Keratinocyte (primary cell): ENCODE measurements around the gene MMP21. TPM values are rescaled to one million over a fixed set of nuclear protein-coding genes. Genes with fewer than 3 reads are reported as not detected.

Experiments
- DNase-seq: peaks from one replicate; pipeline ENCODE4 v3.0.0-alpha.2; 2011; ENCODE audit warnings: low read depth, missing footprints, low spot score
- FAIRE-seq: peaks from 2 replicates; lab custom pipeline; 2011; peaks lifted over from hg19 to GRCh38; lab: Jason Lieb, UNC
- H2AFZ ChIP-seq: 2 replicates; pipeline ENCODE4 v1.6.0; 2012; ENCODE audit warnings: low read length, control low read depth, inconsistent platforms; ENCODE audit not compliant: control insufficient read depth
- H3K27ac ChIP-seq: 2 replicates; pipeline ENCODE4 v1.5.1; 2011; ENCODE audit warnings: low read length; ENCODE audit not compliant: control insufficient read depth, insufficient read depth
- H3K27me3 ChIP-seq: 3 replicates; pipeline ENCODE4 v1.6.0; 2011; ENCODE audit warnings: low read length; ENCODE audit not compliant: control insufficient read depth, insufficient read depth; ENCODE audit errors: extremely low read depth
- H3K36me3 ChIP-seq, 2 experiments: 2 replicates in 1 of 2; 3 replicates in 1 of 2; pipeline ENCODE4 v1.5.1; 2011; ENCODE audit warnings: low read length in 2 of 2, mild to moderate bottlenecking in 1 of 2; ENCODE audit not compliant: control insufficient read depth in 2 of 2, insufficient read depth in 2 of 2; ENCODE audit errors: extremely low read depth in 1 of 2
- H3K4me1 ChIP-seq: 3 replicates; pipeline ENCODE4 v1.5.1; 2011; ENCODE audit warnings: low read length; ENCODE audit not compliant: control insufficient read depth, insufficient read depth; ENCODE audit errors: extremely low read depth
- H3K4me2 ChIP-seq: 3 replicates; pipeline ENCODE4 v1.6.0; 2011; ENCODE audit warnings: low read depth, low read length; ENCODE audit not compliant: control insufficient read depth, insufficient read depth; ENCODE audit errors: extremely low read depth
- H3K4me3 ChIP-seq, 3 experiments: fragments of 200-600 bp in 1 of 3; sonication (generic) in 1 of 3; 2 replicates in 2 of 3; 3 replicates in 1 of 3; pipeline ENCODE4 v1.5.1; 2011 to 2016; ENCODE audit warnings: low read length in 3 of 3, mild to moderate bottlenecking in 3 of 3, control low read depth in 2 of 3, inconsistent platforms in 1 of 3, low read depth in 1 of 3, mixed read lengths in 1 of 3, mixed run types in 1 of 3, moderate library complexity in 1 of 3; ENCODE audit not compliant: control insufficient read depth in 2 of 3, insufficient read depth in 2 of 3; ENCODE audit errors: extremely low read depth in 1 of 3
- H3K79me2 ChIP-seq: 2 replicates; pipeline ENCODE4 v1.6.0; 2012; ENCODE audit warnings: low read length; ENCODE audit not compliant: control insufficient read depth, insufficient read depth
- H3K9ac ChIP-seq: 3 replicates; pipeline ENCODE4 v1.6.0; 2011; ENCODE audit warnings: low read length; ENCODE audit not compliant: control insufficient read depth, insufficient read depth; ENCODE audit errors: extremely low read depth
- H3K9me1 ChIP-seq: 3 replicates; pipeline ENCODE4 v1.6.0; 2011; ENCODE audit warnings: low read length; ENCODE audit not compliant: control insufficient read depth, insufficient read depth; ENCODE audit errors: extremely low read depth
- H3K9me3 ChIP-seq: 2 replicates; pipeline ENCODE4 v1.5.1; 2012; ENCODE audit warnings: low read depth, low read length; ENCODE audit not compliant: control insufficient read depth
- H4K20me1 ChIP-seq: 3 replicates; pipeline ENCODE4 v1.6.0; 2011; ENCODE audit warnings: low read length; ENCODE audit not compliant: control insufficient read depth, insufficient read depth; ENCODE audit errors: extremely low read depth
- EZH2 ChIP-seq: IDR thresholded peaks from one replicate; pipeline ENCODE4 v1.6.1; 2012; ENCODE audit warnings: inconsistent platforms, mild to moderate bottlenecking, low read length, moderate library complexity
- dilution Hi-C: fragments of 300-500 bp; cut with MboI; formaldehyde crosslinking; loops from one replicate; pipeline ENCODE4 v1.7.0; 2020; ENCODE audit warnings: low sequenced_read_pairs; ENCODE audit not compliant: extremely low pct_ligation_motif_present
- polyA plus RNA-seq, 5 experiments: library from polyadenylated mRNA; depleted of rRNA in 3 of 5; stranded (reverse) in 3 of 5; stranded (forward) in 1 of 5; unstranded in 1 of 5; fragments of >200 nt; gene quantifications; 1 replicate in 1 of 5; 2 replicates in 3 of 5; 3 replicates in 1 of 5; pipeline versions ENCODE4 v1.2.1 to v1.2.3, GENCODE V29; 2011 to 2012; ENCODE audit warnings: missing spikeins in 2 of 5, low read depth in 1 of 5, low replicate concordance in 1 of 5
- TF ChIP-seq, protein P1 (sequence below), 3 experiments: IDR thresholded peaks in 1 of 3; conservative IDR thresholded peaks in 1 of 3; optimal IDR thresholded peaks in 1 of 3; 2 replicates in 2 of 3; 3 replicates in 1 of 3; pipeline versions ENCODE3 to v1.5.1; 2011; ENCODE audit warnings: low read length in 3 of 3, mild to moderate bottlenecking in 3 of 3, moderate library complexity in 2 of 3, control low read depth in 1 of 3, inconsistent platforms in 1 of 3; ENCODE audit not compliant: insufficient read depth in 2 of 3; ENCODE audit errors: extremely low read depth in 1 of 3

MMP21 gene
- polyA plus RNA-seq, 1 donor (not counting 4 experiments of a cell fraction or from before 2014, with no cell fraction given) = not detected

DNA sequence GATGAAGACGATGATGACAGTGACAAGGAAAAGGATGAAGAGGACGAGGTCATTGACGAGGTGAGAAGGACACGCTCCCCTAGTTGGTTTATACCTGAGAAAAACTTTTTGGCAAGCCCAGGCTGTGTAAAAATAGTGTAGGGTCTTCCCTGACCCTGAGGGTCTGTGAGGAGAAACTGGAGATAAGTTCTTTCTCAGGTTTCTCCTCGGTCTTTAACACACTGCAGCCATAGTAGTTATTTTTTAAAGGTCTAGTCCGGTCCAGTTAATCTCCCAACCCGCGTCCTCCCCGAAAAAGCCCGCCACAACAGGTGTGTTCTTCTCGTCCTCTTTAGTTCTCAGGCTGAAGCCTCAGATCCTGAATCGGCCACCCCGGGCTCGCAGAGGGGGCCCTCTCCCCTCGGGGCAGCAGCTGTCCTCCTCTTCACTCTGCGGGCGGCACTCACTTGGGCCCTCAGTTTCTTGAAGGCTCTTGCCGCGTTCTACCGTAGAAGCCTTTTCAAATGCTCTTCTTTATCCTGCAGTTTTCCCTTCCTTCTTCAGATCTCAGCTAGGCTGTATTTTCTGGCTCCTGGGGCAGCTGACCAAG, 48.1 kb upstream of the MMP21 start:
- Histone ChIP-seq H3K79me2 (peaks cover 63% of the 10 kb centered on the region), H4K20me1 (no peaks in the 10 kb centered on the region), H3K36me3 (peaks cover 7 to 10% of the 10 kb centered on the region in 2 experiments), H3K4me2 (peak overlapping the region; percentile 88), H3K4me1 (peaks cover 19% of the 10 kb centered on the region), H3K27me3 (no peaks in the 10 kb centered on the region), H3K4me3 (peak overlapping the region; percentile 82 to 99 (median 98)), H3K9me1 (no peaks in the 10 kb centered on the region), H3K9me3 (no peaks in the 10 kb centered on the region), H3K27ac (peak overlapping the region; percentile 99), H3K9ac (peak overlapping the region; percentile 94), H2AFZ (peak overlapping the region; percentile 100)
- DNase-seq = no peak
- dilution Hi-C loops = no loop called here
- no peak for TF ChIP-seq EZH2
- TF ChIP-seq, protein P1, sequence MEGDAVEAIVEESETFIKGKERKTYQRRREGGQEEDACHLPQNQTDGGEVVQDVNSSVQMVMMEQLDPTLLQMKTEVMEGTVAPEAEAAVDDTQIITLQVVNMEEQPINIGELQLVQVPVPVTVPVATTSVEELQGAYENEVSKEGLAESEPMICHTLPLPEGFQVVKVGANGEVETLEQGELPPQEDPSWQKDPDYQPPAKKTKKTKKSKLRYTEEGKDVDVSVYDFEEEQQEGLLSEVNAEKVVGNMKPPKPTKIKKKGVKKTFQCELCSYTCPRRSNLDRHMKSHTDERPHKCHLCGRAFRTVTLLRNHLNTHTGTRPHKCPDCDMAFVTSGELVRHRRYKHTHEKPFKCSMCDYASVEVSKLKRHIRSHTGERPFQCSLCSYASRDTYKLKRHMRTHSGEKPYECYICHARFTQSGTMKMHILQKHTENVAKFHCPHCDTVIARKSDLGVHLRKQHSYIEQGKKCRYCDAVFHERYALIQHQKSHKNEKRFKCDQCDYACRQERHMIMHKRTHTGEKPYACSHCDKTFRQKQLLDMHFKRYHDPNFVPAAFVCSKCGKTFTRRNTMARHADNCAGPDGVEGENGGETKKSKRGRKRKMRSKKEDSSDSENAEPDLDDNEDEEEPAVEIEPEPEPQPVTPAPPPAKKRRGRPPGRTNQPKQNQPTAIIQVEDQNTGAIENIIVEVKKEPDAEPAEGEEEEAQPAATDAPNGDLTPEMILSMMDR (optimal IDR thresholded peaks at IDR 0.05 in 1 of 3, IDR thresholded peaks at IDR 0.05 in 1 of 3, conservative IDR thresholded peaks at IDR 0.05 in 1 of 3; ENCODE audit: extremely low read depth in 1 of 3, insufficient read depth in 2 of 3, low read length in 3 of 3) = no peak
- FAIRE-seq = no peak

DNA sequence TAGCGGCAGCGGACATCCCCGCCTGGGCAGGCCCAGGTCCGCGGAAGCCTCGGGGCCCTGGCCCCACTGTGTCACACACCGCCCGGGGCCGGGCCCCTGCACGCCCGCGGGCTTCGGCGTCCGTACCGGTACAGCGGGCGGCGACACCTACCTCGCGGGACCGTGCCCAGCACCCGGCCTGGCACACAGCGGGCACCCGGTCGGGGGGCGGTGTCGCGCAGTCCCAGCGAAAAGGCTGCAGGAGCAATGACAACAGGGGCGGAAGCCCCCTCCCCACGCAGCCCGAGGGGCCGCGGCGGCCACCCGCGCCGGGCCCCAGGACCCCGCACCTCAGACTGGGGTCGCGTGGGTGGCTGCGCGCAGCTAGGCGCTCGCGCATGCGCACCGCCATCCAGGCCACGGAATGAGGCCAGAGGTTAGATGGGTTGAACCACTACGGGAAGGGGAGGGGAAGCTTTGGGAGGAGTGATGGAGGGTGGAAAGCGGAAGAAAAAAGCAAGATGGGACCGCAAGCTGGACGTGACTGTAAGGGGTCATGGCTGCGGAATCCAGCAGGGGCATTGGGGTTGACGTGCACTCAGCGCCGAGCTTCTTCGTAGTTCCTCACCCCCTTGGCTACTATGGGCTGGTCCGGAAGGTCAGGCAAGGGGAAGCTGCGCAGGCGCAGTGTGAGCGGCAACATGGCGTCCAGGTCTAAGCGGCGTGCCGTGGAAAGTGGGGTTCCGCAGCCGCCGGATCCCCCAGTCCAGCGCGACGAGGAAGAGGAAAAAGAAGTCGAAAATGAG, 47.4 kb upstream of the MMP21 start, which contains the start of the genes BCCIP and UROS:
Gene BCCIP, plus strand, starts transcription at position 669 of the 785 bp plus-strand sequence. Its CDS starts 12 bp downstream, at position 681.
Gene UROS, minus strand, starts transcription at position 381 of the 785 bp plus-strand sequence. CDS start 6,759 bp downstream, outside the sequence.
- dilution Hi-C loops = no loop called here
- Histone ChIP-seq H3K79me2 (peaks cover 56% of the 10 kb centered on the region), H3K9me3 (no peaks in the 10 kb centered on the region), H3K27me3 (no peaks in the 10 kb centered on the region), H3K36me3 (peaks cover 2 to 3% of the 10 kb centered on the region in 2 experiments), H3K9ac (peak within 1 kb of the TSS; percentile 94), H3K4me2 (peak within 1 kb of the TSS; percentile 88), H3K4me3 (peak within 1 kb of the TSS; percentile 82 to 99 (median 98)), H3K4me1 (peaks cover 19% of the 10 kb centered on the region), H3K9me1 (no peaks in the 10 kb centered on the region), H3K27ac (peak within 1 kb of the TSS; percentile 99), H4K20me1 (no peaks in the 10 kb centered on the region), H2AFZ (peak within 1 kb of the TSS; percentile 100)
- TF ChIP-seq EZH2 = no peak
- TF ChIP-seq, protein P1 (optimal IDR thresholded peaks at IDR 0.05 in 1 of 3, IDR thresholded peaks at IDR 0.05 in 1 of 3, conservative IDR thresholded peaks at IDR 0.05 in 1 of 3; ENCODE audit: extremely low read depth in 1 of 3, insufficient read depth in 2 of 3, low read length in 3 of 3) = no peak
- FAIRE-seq (peak; percentile 29), DNase-seq (peak; percentile 40)
